ENCODE results near the gene CEPT1. TPM values are rescaled to one million over a fixed set of nuclear protein-coding genes. Genes with fewer than 3 reads are reported as not detected.
A peak's percentile ranks its signal among the peaks of the same experiment; 100 is the strongest.

The CEPT1 gene
- total and polyA plus RNA-seq, 2 of the 13 experiments (the other 11 are each of a cell fraction or from before 2014, with no cell fraction given): 35.7 to 48.2 TPM

DNA sequence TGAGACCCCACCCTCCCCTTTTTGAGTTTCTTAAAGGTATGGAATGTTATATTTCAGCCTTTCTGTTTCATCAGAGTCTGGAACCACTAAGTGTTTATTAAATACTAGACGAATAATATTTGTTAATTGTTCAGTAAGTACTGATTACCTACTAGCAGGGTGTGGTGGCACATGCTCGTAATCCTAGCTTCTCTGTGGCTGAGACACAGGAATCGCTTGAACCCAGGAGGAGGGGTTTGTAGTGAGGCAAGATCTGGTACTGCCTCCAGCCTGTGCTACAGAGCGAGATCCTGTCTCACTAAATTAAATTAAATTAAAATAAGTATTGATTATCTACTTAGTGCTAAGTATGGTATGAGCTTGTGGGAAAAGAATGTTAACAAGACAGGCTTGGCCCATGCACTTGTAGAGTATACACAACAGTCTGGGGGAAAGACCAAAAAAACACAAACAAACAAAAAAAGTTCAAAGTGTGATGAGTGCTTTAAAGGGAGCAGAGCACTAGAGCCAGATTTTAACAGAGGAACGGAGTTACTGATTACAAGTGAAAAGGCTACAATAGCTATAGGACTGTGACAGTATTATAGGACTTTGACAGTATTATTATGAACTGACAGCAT lies 2.4 kb downstream of the CEPT1 start (continued):
- TF ChIP-seq, protein P1, sequence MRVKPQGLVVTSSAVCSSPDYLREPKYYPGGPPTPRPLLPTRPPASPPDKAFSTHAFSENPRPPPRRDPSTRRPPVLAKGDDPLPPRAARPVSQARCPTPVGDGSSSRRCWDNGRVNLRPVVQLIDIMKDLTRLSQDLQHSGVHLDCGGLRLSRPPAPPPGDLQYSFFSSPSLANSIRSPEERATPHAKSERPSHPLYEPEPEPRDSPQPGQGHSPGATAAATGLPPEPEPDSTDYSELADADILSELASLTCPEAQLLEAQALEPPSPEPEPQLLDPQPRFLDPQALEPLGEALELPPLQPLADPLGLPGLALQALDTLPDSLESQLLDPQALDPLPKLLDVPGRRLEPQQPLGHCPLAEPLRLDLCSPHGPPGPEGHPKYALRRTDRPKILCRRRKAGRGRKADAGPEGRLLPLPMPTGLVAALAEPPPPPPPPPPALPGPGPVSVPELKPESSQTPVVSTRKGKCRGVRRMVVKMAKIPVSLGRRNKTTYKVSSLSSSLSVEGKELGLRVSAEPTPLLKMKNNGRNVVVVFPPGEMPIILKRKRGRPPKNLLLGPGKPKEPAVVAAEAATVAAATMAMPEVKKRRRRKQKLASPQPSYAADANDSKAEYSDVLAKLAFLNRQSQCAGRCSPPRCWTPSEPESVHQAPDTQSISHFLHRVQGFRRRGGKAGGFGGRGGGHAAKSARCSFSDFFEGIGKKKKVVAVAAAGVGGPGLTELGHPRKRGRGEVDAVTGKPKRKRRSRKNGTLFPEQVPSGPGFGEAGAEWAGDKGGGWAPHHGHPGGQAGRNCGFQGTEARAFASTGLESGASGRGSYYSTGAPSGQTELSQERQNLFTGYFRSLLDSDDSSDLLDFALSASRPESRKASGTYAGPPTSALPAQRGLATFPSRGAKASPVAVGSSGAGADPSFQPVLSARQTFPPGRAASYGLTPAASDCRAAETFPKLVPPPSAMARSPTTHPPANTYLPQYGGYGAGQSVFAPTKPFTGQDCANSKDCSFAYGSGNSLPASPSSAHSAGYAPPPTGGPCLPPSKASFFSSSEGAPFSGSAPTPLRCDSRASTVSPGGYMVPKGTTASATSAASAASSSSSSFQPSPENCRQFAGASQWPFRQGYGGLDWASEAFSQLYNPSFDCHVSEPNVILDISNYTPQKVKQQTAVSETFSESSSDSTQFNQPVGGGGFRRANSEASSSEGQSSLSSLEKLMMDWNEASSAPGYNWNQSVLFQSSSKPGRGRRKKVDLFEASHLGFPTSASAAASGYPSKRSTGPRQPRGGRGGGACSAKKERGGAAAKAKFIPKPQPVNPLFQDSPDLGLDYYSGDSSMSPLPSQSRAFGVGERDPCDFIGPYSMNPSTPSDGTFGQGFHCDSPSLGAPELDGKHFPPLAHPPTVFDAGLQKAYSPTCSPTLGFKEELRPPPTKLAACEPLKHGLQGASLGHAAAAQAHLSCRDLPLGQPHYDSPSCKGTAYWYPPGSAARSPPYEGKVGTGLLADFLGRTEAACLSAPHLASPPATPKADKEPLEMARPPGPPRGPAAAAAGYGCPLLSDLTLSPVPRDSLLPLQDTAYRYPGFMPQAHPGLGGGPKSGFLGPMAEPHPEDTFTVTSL (CRISPR knock-in tag; IDR thresholded peaks at IDR 0.05; ENCODE audit: borderline replicate concordance): peak; percentile 11; the same call in 1 of the 2 replicates
- TF ChIP-seq HDAC1 (CRISPR knock-in tag; IDR thresholded peaks at IDR 0.05): peak; percentile 39; the same call in 1 of the 2 replicates
- TF ChIP-seq ZNF17 (CRISPR knock-in tag; IDR thresholded peaks at IDR 0.05): no peak
- 0 out of 2 replicates have a peak, but pooled peaks have one; percentile 9 for TF ChIP-seq TCF7 (IDR thresholded peaks at IDR 0.05; ENCODE audit: low read depth)
- peak; percentile 55; the same call in 1 of the 2 replicates for TF ChIP-seq ZNF121 (CRISPR knock-in tag; IDR thresholded peaks at IDR 0.05)
- TF ChIP-seq CREM (IDR thresholded peaks at IDR 0.05): 0 out of 2 replicates have a peak, but pooled peaks have one; percentile 24
- TF ChIP-seq CREM (CRISPR knock-in tag; IDR thresholded peaks at IDR 0.05): no peak
- TF ChIP-seq XRCC5 (optimal IDR thresholded peaks at IDR 0.05; ENCODE audit: low read length): no peak
- TF ChIP-seq ZNF674 (CRISPR knock-in tag; IDR thresholded peaks at IDR 0.05; ENCODE audit: low read depth): no peak
- no peak for TF ChIP-seq PITX1 (CRISPR knock-in tag; IDR thresholded peaks at IDR 0.05)
- TF ChIP-seq SSRP1 (CRISPR knock-in tag; IDR thresholded peaks at IDR 0.05): 0 out of 2 replicates have a peak, but pooled peaks have one; percentile 35
- TF ChIP-seq SAFB2 (CRISPR knock-in tag; IDR thresholded peaks at IDR 0.05; ENCODE audit: borderline replicate concordance, low read depth): no peak
- TF ChIP-seq RXRB (CRISPR knock-in tag; IDR thresholded peaks at IDR 0.05; ENCODE audit: borderline replicate concordance): peak; percentile 26; the same call in 1 of the 2 replicates
- TF ChIP-seq ZBTB42 (CRISPR knock-in tag; IDR thresholded peaks at IDR 0.05): no peak
- no peak for TF ChIP-seq SOX6 (IDR thresholded peaks at IDR 0.05)
- peak; percentile 59 for TF ChIP-seq SOX6 (CRISPR knock-in tag; IDR thresholded peaks at IDR 0.05)
- TF ChIP-seq GATAD2A (CRISPR knock-in tag; IDR thresholded peaks at IDR 0.05): peak; percentile 53
- TF ChIP-seq, protein P2, sequence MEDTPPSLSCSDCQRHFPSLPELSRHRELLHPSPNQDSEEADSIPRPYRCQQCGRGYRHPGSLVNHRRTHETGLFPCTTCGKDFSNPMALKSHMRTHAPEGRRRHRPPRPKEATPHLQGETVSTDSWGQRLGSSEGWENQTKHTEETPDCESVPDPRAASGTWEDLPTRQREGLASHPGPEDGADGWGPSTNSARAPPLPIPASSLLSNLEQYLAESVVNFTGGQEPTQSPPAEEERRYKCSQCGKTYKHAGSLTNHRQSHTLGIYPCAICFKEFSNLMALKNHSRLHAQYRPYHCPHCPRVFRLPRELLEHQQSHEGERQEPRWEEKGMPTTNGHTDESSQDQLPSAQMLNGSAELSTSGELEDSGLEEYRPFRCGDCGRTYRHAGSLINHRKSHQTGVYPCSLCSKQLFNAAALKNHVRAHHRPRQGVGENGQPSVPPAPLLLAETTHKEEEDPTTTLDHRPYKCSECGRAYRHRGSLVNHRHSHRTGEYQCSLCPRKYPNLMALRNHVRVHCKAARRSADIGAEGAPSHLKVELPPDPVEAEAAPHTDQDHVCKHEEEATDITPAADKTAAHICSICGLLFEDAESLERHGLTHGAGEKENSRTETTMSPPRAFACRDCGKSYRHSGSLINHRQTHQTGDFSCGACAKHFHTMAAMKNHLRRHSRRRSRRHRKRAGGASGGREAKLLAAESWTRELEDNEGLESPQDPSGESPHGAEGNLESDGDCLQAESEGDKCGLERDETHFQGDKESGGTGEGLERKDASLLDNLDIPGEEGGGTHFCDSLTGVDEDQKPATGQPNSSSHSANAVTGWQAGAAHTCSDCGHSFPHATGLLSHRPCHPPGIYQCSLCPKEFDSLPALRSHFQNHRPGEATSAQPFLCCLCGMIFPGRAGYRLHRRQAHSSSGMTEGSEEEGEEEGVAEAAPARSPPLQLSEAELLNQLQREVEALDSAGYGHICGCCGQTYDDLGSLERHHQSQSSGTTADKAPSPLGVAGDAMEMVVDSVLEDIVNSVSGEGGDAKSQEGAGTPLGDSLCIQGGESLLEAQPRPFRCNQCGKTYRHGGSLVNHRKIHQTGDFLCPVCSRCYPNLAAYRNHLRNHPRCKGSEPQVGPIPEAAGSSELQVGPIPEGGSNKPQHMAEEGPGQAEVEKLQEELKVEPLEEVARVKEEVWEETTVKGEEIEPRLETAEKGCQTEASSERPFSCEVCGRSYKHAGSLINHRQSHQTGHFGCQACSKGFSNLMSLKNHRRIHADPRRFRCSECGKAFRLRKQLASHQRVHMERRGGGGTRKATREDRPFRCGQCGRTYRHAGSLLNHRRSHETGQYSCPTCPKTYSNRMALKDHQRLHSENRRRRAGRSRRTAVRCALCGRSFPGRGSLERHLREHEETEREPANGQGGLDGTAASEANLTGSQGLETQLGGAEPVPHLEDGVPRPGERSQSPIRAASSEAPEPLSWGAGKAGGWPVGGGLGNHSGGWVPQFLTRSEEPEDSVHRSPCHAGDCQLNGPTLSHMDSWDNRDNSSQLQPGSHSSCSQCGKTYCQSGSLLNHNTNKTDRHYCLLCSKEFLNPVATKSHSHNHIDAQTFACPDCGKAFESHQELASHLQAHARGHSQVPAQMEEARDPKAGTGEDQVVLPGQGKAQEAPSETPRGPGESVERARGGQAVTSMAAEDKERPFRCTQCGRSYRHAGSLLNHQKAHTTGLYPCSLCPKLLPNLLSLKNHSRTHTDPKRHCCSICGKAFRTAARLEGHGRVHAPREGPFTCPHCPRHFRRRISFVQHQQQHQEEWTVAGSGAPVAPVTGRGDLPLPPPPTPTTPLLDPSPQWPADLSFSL (CRISPR knock-in tag; IDR thresholded peaks at IDR 0.05): peak; percentile 55; the same call in 1 of the 2 replicates
- TF ChIP-seq MIER3 (CRISPR knock-in tag; IDR thresholded peaks at IDR 0.05; ENCODE audit: borderline replicate concordance): 0 out of 2 replicates have a peak, but pooled peaks have one; percentile 43
- no peak for TF ChIP-seq CREB1 (IDR thresholded peaks at IDR 0.05)
- TF ChIP-seq CREB1 (CRISPR knock-in tag; IDR thresholded peaks at IDR 0.05): peak; percentile 43; the same call in 1 of the 2 replicates

All from HepG2 (cell line).